Left cardiac atrium (tissue), 4 donors: ENCODE measurements around the gene CTDSP1. TPM values are rescaled to one million over a fixed set of nuclear protein-coding genes. Genes with fewer than 3 reads are reported as not detected.

ENCODE experiments used
- ATAC-seq, 2 donors: fragments of 200-7000 bp; cut with Tn5 transposase; one replicate each; pipeline ENCODE4 v1.9.1; 2020; ENCODE audit warnings: mild to moderate bottlenecking in 2 of 2, moderate library complexity in 2 of 2
- DNase-seq: peaks from one replicate; pipeline ENCODE4 v3.0.0-alpha.2; 2020
- intact Hi-C, 2 donors: fragments of 100-400 bp; cut with DNase I; formaldehyde crosslinking; loops; one replicate each; pipeline versions ENCODE4 v1.14.1 to v1.15.1; 2022 to 2023
- microRNA-seq, 2 donors: library from miRNA; unstranded; fragments of <30 nt; microRNA quantifications; one replicate each; pipeline ENCODE4 v1.2.0, GENCODE V29; 2020
- total RNA-seq, 2 donors: library from RNA; stranded (reverse); fragmentation: NEBNext Ultra II Directional; extraction: Animal tissue kit (Norgen Biotek cat#: 25700); gene quantifications; one replicate each; pipeline ENCODE4 v1.2.1, GENCODE V29; 2021
- donor health status: DM: no; HTN: yes; CAD: no.
- donor health status: DM: no; HTN: yes; CAD: no; lungs with severe emphysema.
- donor health status: DM: yes; HTN: yes; CAD: no.
- donor health status: Dilated cardiomyopathy.

The CTDSP1 gene
- total RNA-seq, 2 donors from 2014 or later, result 101 to 106 TPM

DNA sequence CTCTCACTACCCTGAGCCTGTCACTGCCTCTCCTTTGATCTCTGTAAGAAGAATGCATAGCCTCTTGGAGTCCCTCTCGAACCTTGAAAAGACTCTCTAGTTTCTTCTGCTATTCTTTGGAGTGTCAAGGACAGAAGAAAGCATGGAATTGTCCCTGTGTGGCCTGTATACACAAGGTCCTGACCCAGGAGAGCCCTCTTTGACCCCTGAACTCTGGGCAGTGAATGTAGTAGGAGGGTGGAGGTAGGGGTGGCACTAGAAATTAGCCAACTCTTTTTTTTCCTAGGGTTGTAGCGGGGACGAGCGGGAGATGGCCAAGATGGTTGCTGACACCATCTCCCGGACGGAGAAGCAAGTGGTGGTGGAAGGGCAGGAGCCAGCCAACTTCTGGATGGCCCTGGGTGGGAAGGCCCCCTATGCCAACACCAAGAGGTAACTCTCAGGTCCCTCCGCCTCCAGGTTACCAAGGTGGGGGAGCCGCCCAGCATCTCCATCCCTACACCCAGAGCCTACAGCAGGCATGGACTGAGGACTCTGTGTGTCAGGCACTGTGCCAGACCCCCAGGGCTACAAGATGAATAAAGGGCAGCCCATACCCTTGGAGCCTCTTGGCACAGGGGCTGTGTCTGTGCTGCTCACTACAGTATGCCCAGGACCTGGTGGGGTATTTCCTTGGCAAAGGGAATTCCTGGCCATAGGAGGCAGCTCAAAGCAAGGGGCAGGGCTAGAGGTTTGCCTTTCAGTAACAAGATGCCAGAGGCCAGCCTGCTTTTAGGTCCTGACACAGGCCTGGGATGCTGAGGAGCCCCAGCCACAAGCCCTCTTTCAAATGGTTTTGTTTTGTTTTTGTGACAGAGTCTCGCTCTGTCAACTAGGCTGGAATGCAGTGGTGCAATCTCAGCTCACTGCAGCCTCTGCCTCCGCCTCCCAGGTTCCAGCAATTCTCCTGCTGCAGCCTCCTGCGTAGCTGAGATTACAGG is 35.6 kb downstream of the CTDSP1 start:
- intact Hi-C loops, result no loop called here
- ATAC-seq, result no peak

DNA sequence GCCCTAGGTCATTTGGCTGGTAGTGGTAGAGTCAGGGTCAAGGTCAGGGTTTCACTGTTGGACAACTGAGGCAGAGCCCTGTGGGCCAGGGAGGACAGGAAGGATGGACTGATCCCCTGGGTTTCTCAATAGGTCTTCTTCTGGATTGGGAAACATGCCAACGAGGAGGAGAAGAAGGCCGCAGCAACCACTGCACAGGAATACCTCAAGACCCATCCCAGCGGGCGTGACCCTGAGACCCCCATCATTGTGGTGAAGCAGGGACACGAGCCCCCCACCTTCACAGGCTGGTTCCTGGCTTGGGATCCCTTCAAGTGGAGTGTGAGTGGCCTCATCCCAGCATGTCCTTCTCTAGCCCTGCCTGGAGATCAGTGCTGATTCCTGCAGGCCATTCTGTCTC is 37.3 kb downstream of the CTDSP1 start:
- ATAC-seq, result no peak
- DNase-seq, result no peak
- intact Hi-C loops, result no loop called here

More for the DNA sequence above, 35.6 kb downstream of the CTDSP1 start:
- no peak for DNase-seq

DNA sequence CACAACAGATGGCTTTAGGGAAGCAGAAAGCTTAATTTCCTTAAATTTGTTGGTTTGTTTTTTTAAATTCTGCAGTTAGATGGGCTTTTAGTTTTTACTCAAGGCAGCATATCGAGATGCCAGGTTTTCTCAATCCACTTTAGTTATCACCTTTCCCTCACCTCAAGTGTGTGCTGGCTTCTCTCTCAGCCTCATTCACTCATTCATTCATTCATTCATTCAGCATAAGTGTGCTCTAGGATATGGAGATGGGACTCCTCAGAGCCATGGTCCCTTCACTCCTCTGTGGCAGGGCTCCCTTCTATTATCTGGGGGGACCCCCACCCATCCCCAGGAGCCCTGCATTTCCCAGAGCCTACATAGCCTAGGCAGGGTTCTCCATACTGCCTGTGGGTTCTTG is 38.3 kb downstream of the CTDSP1 start:
- ATAC-seq (no peak), DNase-seq (no peak)
- intact Hi-C loops, result no loop called here

DNA sequence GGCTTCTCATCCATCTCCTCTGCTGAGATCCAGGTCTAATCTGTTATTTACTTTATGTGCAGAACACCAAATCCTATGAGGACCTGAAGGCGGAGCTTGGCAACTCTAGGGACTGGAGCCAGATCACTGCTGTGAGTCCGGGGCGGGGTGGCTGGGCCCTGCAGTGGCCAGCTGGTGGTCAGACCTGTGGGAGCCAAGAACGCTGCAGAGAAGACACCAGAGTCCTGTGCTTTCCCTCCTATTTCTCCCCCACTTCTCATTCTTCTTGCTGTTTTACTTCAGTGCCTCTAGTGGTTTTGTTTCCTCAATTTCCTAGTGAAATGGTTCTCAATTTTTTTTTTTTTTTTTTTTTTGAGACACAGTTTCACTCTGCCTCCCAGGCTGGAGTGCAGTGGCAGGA is 38.9 kb downstream of the CTDSP1 start:
- DNase-seq, result no peak
- ATAC-seq, result peak in 1 of 2 donors; percentile 41
- intact Hi-C loops, result no loop called here

DNA sequence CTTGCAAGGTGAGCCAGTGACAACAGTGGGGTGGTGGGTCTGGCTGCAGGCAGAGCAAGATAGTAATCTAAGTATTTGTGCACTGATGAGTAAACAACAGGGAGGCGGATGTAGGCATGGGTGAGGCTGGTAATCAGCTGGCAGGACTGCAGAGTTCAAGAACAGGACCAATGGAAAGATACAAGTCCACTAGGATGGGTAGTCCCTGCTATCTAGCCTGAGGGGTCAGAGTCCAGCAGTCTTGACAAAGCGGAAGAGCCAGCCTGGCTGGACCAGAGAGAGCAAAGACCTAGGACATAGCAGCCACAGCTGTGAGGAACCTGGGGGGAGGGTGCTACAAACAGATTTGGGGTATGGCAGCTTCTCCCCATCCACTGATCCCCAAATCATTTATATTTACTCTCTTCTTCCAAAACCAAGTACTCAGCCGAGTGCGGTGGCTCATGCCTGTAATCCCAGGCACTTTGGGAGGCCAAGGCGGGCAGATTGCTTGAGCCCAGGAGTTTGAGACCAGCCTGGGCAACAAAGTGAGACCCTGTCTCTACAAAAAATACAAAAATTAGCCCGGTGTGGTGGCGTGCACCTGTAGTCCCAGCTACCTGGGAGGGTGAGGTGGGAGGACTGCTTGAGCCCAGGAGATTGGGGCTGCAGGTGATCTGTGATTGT is 45.2 kb downstream of the CTDSP1 start:
- DNase-seq (no peak), ATAC-seq (no peak)
- intact Hi-C loops, result no loop called here

DNA sequence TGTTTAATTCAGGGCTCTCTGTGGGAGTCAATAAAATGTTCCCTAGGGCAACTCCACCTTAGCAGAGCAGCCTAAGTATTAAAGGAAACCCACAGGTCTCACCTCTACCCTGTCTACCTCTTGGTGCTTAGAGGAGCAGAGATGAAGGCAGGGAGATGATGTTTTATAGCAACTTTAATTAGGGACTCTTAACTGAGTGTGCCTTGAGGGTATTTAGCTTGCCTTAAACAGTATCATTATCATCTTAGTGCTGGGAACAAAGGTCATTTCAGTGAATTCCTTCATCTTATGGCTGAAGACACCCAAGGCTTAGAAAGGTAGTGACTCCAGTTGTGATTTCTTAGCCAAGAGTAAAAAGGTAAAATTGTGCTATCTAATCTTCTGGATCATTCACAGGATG is 45.9 kb downstream of the CTDSP1 start:
- ATAC-seq (no peak), DNase-seq (no peak)
- intact Hi-C loops, result no loop called here

DNA sequence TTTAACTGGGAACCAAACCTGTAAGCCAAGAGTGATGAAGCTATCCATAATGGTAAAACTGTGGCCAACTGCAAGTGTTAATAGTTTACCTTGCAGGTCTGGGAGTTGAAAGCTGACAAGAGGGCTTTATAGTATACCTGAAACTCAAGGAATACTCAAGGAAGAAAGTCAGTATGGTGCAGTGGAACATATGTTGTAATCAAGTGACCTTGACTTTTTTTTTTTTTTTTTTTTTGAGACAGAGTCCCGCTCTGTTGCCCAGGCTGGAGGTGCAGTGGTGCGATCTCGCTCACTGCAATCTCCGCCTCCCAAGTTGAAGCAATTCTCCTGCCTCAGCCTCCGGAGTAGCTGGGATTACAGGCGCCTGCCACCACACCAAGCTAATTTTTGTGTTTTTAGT is 46.9 kb downstream of the CTDSP1 start:
- intact Hi-C loops, result no loop called here
- DNase-seq (no peak), ATAC-seq (no peak)

DNA sequence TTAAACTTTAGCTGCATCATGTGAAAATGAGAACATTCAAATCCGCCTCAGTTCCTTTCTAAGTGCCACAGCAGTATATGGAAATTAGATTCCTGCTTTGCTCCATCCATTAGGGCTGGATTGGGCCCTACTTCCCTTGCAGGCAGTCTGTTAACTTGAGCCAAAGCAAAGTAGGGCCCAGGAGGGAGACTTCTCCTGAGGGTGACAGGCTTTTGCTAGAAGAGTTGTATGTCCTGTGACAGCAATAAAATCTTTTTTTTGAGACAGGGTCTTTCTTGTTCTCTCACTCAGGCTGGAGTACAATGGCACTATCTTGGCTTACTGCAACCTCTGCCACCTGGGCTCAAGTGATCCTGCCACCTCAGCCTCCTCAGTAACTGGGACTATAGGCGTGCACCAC is 47.4 kb downstream of the CTDSP1 start:
- intact Hi-C loops, result no loop called here
- DNase-seq (no peak), ATAC-seq (no peak)

DNA sequence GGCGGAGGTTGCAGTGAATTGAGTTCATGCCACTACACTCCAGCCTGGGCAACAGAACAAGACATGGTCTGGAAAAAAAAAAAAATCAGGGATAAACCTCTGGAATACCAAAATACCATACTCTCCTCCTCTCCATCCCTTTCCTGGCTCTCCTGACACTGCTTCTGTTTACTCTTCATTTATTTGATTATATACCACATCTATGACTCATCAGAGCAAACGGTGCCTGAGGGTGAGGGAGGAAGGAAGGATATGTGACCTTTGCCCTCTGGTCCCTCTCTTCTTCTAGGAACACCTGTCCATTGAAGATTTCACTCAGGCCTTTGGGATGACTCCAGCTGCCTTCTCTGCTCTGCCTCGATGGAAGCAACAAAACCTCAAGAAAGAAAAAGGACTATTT is 49.3 kb downstream of the CTDSP1 start:
- ATAC-seq, result no peak
- intact Hi-C loops, result no loop called here
- DNase-seq, result no peak

DNA sequence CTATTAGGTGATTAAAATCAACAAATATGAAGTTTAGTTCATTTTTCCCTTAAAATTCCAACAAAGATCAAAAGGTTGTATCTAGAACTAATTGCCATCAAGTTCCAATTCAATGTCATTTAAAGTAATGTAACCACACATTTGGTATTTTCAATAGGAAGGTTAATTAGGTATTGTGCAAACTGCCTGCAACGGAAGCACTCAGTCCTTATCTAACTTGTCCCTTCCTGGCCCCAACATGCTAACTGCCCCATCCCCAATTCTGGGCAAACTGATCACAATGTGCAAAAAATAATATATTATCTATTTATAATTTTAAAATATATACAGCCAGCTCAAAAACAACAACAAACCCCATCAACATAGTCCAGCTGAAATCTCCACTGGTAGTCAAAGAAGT is 52.4 kb downstream of the CTDSP1 start:
- intact Hi-C loops, result no loop called here

More for the DNA sequence above, 52.4 kb downstream of the CTDSP1 start:
- DNase-seq (no peak), ATAC-seq (no peak)

Small RNAs within 50 kb of the gene (microRNA-seq; reads per million reads assigned to microRNA genes)
- gene MIR26B, result 69,784 to 72,651 reads per million in 2 donors

Other genes with a start within 250 kb of the CTDSP1 start
- gene CXCR1, start 232.9 kb upstream of the CTDSP1 start, total RNA-seq, result under 1 TPM; 0.58 to 0.97 TPM
- gene ARPC2, start 182.7 kb upstream of the CTDSP1 start, total RNA-seq, result 100 to 1,000 TPM; 144 to 167 TPM
- 1 to 10 TPM; 5.7 to 6.6 TPM for gene GPBAR1, start 138.9 kb upstream of the CTDSP1 start, total RNA-seq
- gene AAMP, start 129.7 kb upstream of the CTDSP1 start, total RNA-seq, result 10 to 100 TPM; 49.0 to 52.5 TPM
- gene PNKD, start 129.3 kb upstream of the CTDSP1 start, total RNA-seq, result 10 to 100 TPM; 62.4 to 68.5 TPM
- gene TMBIM1, start 107.4 kb upstream of the CTDSP1 start, total RNA-seq, result 100 to 1,000 TPM; 156 to 166 TPM
- not detected for gene CATIP, start 43.0 kb upstream of the CTDSP1 start, total RNA-seq
- 10 to 100 TPM in 1 of 2 donors, 1 to 10 TPM in 1; 8.5 to 16.1 TPM for gene SLC11A1, start 17.6 kb upstream of the CTDSP1 start, total RNA-seq
- gene VIL1, start 19.3 kb downstream of the CTDSP1 start, total RNA-seq, result not detected
- 1 to 10 TPM; 5.6 to 9.4 TPM for gene USP37, start 168.5 kb downstream of the CTDSP1 start, total RNA-seq
- 10 to 100 TPM; 16.3 to 23.8 TPM for gene CNOT9, start 169.0 kb downstream of the CTDSP1 start, total RNA-seq
- gene PLCD4, start 208.0 kb downstream of the CTDSP1 start, total RNA-seq, result 1 to 10 TPM in 1 of 2 donors, under 1 TPM in 1; 0.73 to 3.0 TPM